Neural cell (in vitro differentiated cells): ENCODE results near the gene MS4A7.

Experiments used
- EP300 ChIP-seq: fragments of 450-650 bp; conservative IDR thresholded peaks from 2 replicates; pipeline ENCODE4 v1.6.1; 2014; ENCODE audit warnings: antibody characterized with exemption, mild to moderate bottlenecking, moderate library complexity; ENCODE audit not compliant: poor library complexity, severe bottlenecking
- EZH2 ChIP-seq: fragments of 200-600, 300-800 bp; shearing (Covaris generic), sonication (generic); IDR thresholded peaks from 2 replicates; pipeline ENCODE4 v1.6.1; 2014; ENCODE audit warnings: antibody characterized with exemption, low read length, borderline replicate concordance, mild to moderate bottlenecking; ENCODE audit not compliant: insufficient read depth, poor library complexity, severe bottlenecking
- MXI1 ChIP-seq: fragments of 450-650 bp; conservative IDR thresholded peaks from 2 replicates; pipeline ENCODE4 v1.6.1; 2014; ENCODE audit warnings: antibody characterized with exemption, mild to moderate bottlenecking; ENCODE audit not compliant: poor library complexity, severe bottlenecking
- POLR2AphosphoS5 ChIP-seq: IDR thresholded peaks from 2 replicates; pipeline ENCODE4 v1.6.1; 2012
- TAF1 ChIP-seq: IDR thresholded peaks from 2 replicates; pipeline ENCODE4 v1.6.1; 2012; ENCODE audit warnings: low read depth
- TF ChIP-seq, protein P1 (sequence below): fragments of 450-650 bp; IDR thresholded peaks from 2 replicates; pipeline ENCODE4 v1.5.1; 2014; ENCODE audit warnings: antibody characterized with exemption, mild to moderate bottlenecking, moderate library complexity; ENCODE audit not compliant: poor library complexity, severe bottlenecking

DNA sequence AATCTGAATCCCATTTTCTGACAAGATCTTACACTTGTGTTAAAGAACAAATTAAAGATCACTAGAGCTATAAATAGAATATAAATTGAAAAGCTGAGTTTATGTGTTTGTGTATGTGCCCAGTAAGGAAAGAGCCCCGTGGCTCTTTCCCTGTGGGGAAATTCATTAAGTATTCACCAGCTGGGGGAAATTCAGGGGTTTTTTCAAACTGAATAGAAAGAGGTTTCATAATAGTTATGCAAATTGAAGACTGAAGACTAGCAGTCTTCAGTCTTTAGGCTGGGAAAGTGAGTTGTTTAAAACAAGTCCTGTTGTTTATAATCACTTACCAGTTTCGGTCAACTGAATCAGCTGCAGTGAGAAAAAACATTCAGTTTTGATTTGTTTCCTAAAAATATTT lies 11.3 kb upstream of the MS4A7 start:
- TF ChIP-seq, protein P1, sequence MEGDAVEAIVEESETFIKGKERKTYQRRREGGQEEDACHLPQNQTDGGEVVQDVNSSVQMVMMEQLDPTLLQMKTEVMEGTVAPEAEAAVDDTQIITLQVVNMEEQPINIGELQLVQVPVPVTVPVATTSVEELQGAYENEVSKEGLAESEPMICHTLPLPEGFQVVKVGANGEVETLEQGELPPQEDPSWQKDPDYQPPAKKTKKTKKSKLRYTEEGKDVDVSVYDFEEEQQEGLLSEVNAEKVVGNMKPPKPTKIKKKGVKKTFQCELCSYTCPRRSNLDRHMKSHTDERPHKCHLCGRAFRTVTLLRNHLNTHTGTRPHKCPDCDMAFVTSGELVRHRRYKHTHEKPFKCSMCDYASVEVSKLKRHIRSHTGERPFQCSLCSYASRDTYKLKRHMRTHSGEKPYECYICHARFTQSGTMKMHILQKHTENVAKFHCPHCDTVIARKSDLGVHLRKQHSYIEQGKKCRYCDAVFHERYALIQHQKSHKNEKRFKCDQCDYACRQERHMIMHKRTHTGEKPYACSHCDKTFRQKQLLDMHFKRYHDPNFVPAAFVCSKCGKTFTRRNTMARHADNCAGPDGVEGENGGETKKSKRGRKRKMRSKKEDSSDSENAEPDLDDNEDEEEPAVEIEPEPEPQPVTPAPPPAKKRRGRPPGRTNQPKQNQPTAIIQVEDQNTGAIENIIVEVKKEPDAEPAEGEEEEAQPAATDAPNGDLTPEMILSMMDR: no peak
- TF ChIP-seq POLR2AphosphoS5 (no peak), EP300 (no peak), EZH2 (no peak), TAF1 (no peak), MXI1 (no peak)
